Thoracic aorta (tissue), 2 donors: ENCODE measurements around the gene CELF4. TPM values are rescaled to one million over a fixed set of nuclear protein-coding genes. Genes with fewer than 3 reads are reported as not detected.

Source experiments
- ATAC-seq: fragments of 150-250 bp; one replicate; pipeline ENCODE4 v1.8.0; 2017; ENCODE audit warnings: low read depth; ENCODE audit not compliant: insufficient number of reproducible peaks, low FRiP score
- DNase-seq: peaks from one replicate; pipeline ENCODE4 v3.0.0-alpha.2; 2020; ENCODE audit warnings: low spot score
- H3K27ac ChIP-seq, 2 donors: fragments of 200-600 bp; sonication (generic); 1 replicate in 1 of 2; 2 replicates in 1 of 2; pipeline ENCODE4 v1.5.1; 2016; ENCODE audit warnings: mild to moderate bottlenecking in 2 of 2, moderate library complexity in 2 of 2
- H3K27me3 ChIP-seq: fragments of 200-600 bp; sonication (generic); replicated peaks from 2 replicates; pipeline ENCODE4 v1.6.0; 2016; ENCODE audit warnings: mild to moderate bottlenecking; ENCODE audit not compliant: insufficient read depth
- H3K36me3 ChIP-seq: fragments of 200-600 bp; sonication (generic); one replicate; pipeline ENCODE4 v1.5.1; 2016
- H3K4me1 ChIP-seq, 2 donors: fragments of 200-600 bp; sonication (generic); 1 replicate in 1 of 2; 2 replicates in 1 of 2; pipeline versions ENCODE4 v1.5.1 to v1.6.0; 2016; ENCODE audit warnings: low read depth in 2 of 2, mild to moderate bottlenecking in 1 of 2; ENCODE audit not compliant: control insufficient read depth in 1 of 2
- H3K4me3 ChIP-seq: fragments of 200-600 bp; sonication (generic); 2 replicates; pipeline ENCODE4 v1.5.1; 2016; ENCODE audit warnings: mild to moderate bottlenecking
- H3K9me3 ChIP-seq: fragments of 200-600 bp; sonication (generic); 2 replicates; pipeline ENCODE4 v1.5.1; 2016
- CTCF ChIP-seq: fragments of 200-600 bp; sonication (generic); IDR thresholded peaks from one replicate; pipeline ENCODE4 v1.5.1; 2019; ENCODE audit warnings: antibody characterized with exemption
- total RNA-seq, 2 donors: library from RNA; depleted of rRNA; stranded (reverse); fragments of >200 nt; gene quantifications; one replicate each; pipeline versions ENCODE4 v1.1.0 to v1.2.3, GENCODE V29; 2016

The CELF4 gene
- total RNA-seq, 2 donors from 2014 or later, result not detected

GRCh38 chr18:37493352-37493935 lies 72.2 kb downstream of the CELF4 start:
- no peak overlapping the region for H3K4me3 ChIP-seq
- H3K36me3 ChIP-seq, result no peaks in the 10 kb centered on the region
- no peak overlapping the region for H3K27ac ChIP-seq
- no peak for TF ChIP-seq CTCF
- DNase-seq (no peak), ATAC-seq (no peak)
- no peaks in the 10 kb centered on the region for H3K27me3 ChIP-seq
- H3K9me3 ChIP-seq, result no peaks in the 10 kb centered on the region
- H3K4me1 ChIP-seq, result no peaks in the 10 kb centered on the region

- no peak for DNase-seq
- Histone ChIP-seq H3K36me3 (no peaks in the 10 kb centered on the region), H3K27me3 (no peaks in the 10 kb centered on the region), H3K4me3 (no peak overlapping the region), H3K9me3 (no peaks in the 10 kb centered on the region), H3K27ac (no peak overlapping the region), H3K4me1 (no peaks in the 10 kb centered on the region)
- no peak for ATAC-seq
- TF ChIP-seq CTCF, result no peak
These were observed 72.6 kb downstream of the CELF4 start for GRCh38 chr18:37492952-37493351.

GRCh38 chr18:37491526-37491925 lies 74.1 kb downstream of the CELF4 start:
- Histone ChIP-seq H3K27me3 (no peaks in the 10 kb centered on the region), H3K4me3 (no peak overlapping the region), H3K4me1 (no peaks in the 10 kb centered on the region), H3K27ac (no peak overlapping the region), H3K9me3 (no peaks in the 10 kb centered on the region), H3K36me3 (no peaks in the 10 kb centered on the region)
- DNase-seq (no peak), ATAC-seq (no peak)
- no peak for TF ChIP-seq CTCF

GRCh38 chr18:37489998-37490397 lies 75.6 kb downstream of the CELF4 start:
- Histone ChIP-seq H3K27me3 (no peaks in the 10 kb centered on the region), H3K27ac (no peak overlapping the region), H3K36me3 (no peaks in the 10 kb centered on the region), H3K9me3 (no peaks in the 10 kb centered on the region), H3K4me3 (no peak overlapping the region), H3K4me1 (peaks cover 0 to 6% of the 10 kb centered on the region in 2 donors)
- no peak for TF ChIP-seq CTCF
- no peak for ATAC-seq
- no peak for DNase-seq

- Histone ChIP-seq H3K36me3 (no peaks in the 10 kb centered on the region), H3K27ac (no peak overlapping the region), H3K27me3 (peaks cover 3% of the 10 kb centered on the region), H3K4me3 (no peak overlapping the region), H3K4me1 (peaks cover 0 to 6% of the 10 kb centered on the region in 2 donors), H3K9me3 (no peaks in the 10 kb centered on the region)
- no peak for TF ChIP-seq CTCF
- no peak for ATAC-seq
- no peak for DNase-seq
These were observed 76.6 kb downstream of the CELF4 start for GRCh38 chr18:37489011-37489410.
